HepG2 (cell line): ENCODE measurements around the gene NEK6. TPM values are rescaled to one million over a fixed set of nuclear protein-coding genes. Genes with fewer than 3 reads are reported as not detected.

Experiments
- ARID3A ChIP-seq: IDR thresholded peaks from 2 replicates; pipeline ENCODE4 v1.6.1; 2012; ENCODE audit warnings: low read depth, low read length, improper control_type of control experiment
- HOXA5 ChIP-seq: sonication (generic); formaldehyde crosslinking; IDR thresholded peaks from 2 replicates; pipeline ENCODE4 v1.4.0; 2020; ENCODE audit warnings: missing genetic modification reagents
- NAIF1 ChIP-seq: sonication (generic); formaldehyde crosslinking; IDR thresholded peaks from 2 replicates; pipeline ENCODE4 v1.5.0; 2020; ENCODE audit warnings: mild to moderate bottlenecking, missing genetic modification reagents, borderline replicate concordance
- NFATC3 ChIP-seq: sonication (generic); formaldehyde crosslinking; IDR thresholded peaks from 2 replicates; pipeline ENCODE4 v1.5.1; 2020; ENCODE audit warnings: mild to moderate bottlenecking, missing genetic modification reagents
- PCBP1 ChIP-seq: fragments of 200-400 bp; formaldehyde crosslinking; IDR thresholded peaks from 2 replicates; pipeline ENCODE4 v1.6.1; 2017; ENCODE audit warnings: mild to moderate bottlenecking, low read depth, low read length, borderline replicate concordance
- POLR2AphosphoS2 ChIP-seq: IDR thresholded peaks from 2 replicates; pipeline ENCODE4 v1.6.1; 2011; ENCODE audit warnings: low read depth, low read length, improper control_type of control experiment
- STAT6 ChIP-seq: sonication (generic); formaldehyde crosslinking; IDR thresholded peaks from 2 replicates; pipeline ENCODE4 v1.4.0; 2020; ENCODE audit warnings: missing genetic modification reagents, mild to moderate bottlenecking, borderline replicate concordance
- TEF ChIP-seq: sonication (generic); formaldehyde crosslinking; IDR thresholded peaks from 2 replicates; pipeline ENCODE4 v1.5.0; 2020; ENCODE audit warnings: missing genetic modification reagents
- TERF1 ChIP-seq: sonication (generic); formaldehyde crosslinking; IDR thresholded peaks from 2 replicates; pipeline ENCODE4 v1.8.0; 2022; ENCODE audit warnings: mild to moderate bottlenecking, missing genetic modification reagents, moderate library complexity
- THAP9 ChIP-seq: sonication (generic); formaldehyde crosslinking; IDR thresholded peaks from 2 replicates; pipeline ENCODE4; 2020; ENCODE audit warnings: missing genetic modification reagents, mild to moderate bottlenecking, borderline replicate concordance
- ZNF225 ChIP-seq: sonication (generic); formaldehyde crosslinking; IDR thresholded peaks from 2 replicates; pipeline ENCODE4 v1.4.0; 2020; ENCODE audit warnings: mild to moderate bottlenecking, missing genetic modification reagents
- ZNF460 ChIP-seq: sonication (generic); formaldehyde crosslinking; IDR thresholded peaks from 2 replicates; pipeline ENCODE4 v1.5.1; 2020; ENCODE audit warnings: missing genetic modification reagents, mild to moderate bottlenecking, borderline replicate concordance
- ZNF597 ChIP-seq: sonication (generic); formaldehyde crosslinking; IDR thresholded peaks from 2 replicates; pipeline ENCODE4 v1.5.0; 2020; ENCODE audit warnings: missing genetic modification reagents
- ZNF737 ChIP-seq: sonication (generic); formaldehyde crosslinking; IDR thresholded peaks from 2 replicates; pipeline ENCODE4 v1.5.0; 2020; ENCODE audit warnings: missing genetic modification reagents, mild to moderate bottlenecking, borderline replicate concordance
- ZNF770 ChIP-seq: sonication (generic); formaldehyde crosslinking; IDR thresholded peaks from 2 replicates; pipeline ENCODE4 v1.5.0; 2020; ENCODE audit warnings: mild to moderate bottlenecking, missing genetic modification reagents
- ZNF891 ChIP-seq: sonication (generic); formaldehyde crosslinking; IDR thresholded peaks from 2 replicates; pipeline ENCODE4 v1.5.0; 2020; ENCODE audit warnings: mild to moderate bottlenecking, missing genetic modification reagents
- polyA plus RNA-seq, 8 experiments: library from polyadenylated mRNA; depleted of rRNA in 3 of 8; stranded (reverse) in 7 of 8; unstranded in 1 of 8; fragments of >200 nt; fragmentation: Illumina TruSeq in 4 of 8; extraction: Trizol in 4 of 8; gene quantifications; 2 replicates each; pipeline versions ENCODE4 v1.2.1 to v1.2.3, GENCODE V29; 2011 to 2016; ENCODE audit warnings: low read depth in 4 of 8, missing spikeins in 1 of 8, mixed read lengths in 1 of 8; ENCODE audit not compliant: insufficient read depth in 1 of 8
- total RNA-seq, 5 experiments: library from RNA; depleted of rRNA; stranded (reverse); fragments of >200 nt; fragmentation: Illumina TruSeq; extraction: Trizol; gene quantifications; 2 replicates each; pipeline ENCODE4 v1.2.3, GENCODE V29; 2016; ENCODE audit warnings: low read depth in 1 of 5

Gene NEK6
- total and polyA plus RNA-seq, 2 of the 13 experiments (the other 11 are each of a cell fraction or from before 2014, with no cell fraction given), result 30.4 to 119 TPM

GRCh38 chr9:124263800-124264426, 6.2 kb downstream of the NEK6 start (continued):
- TF ChIP-seq ZNF460 (CRISPR knock-in tag) (no peak), ARID3A (no peak), NFATC3 (no peak), ZNF737 (no peak), TEF (CRISPR knock-in tag) (no peak), THAP9 (CRISPR knock-in tag) (no peak), ZNF770 (no peak; the same call in 1 of the 2 replicates), PCBP1 (no peak), POLR2AphosphoS2 (no peak), NAIF1 (CRISPR knock-in tag) (no peak), HOXA5 (CRISPR knock-in tag) (no peak), TERF1 (no peak), ZNF891 (CRISPR knock-in tag) (no peak), STAT6 (CRISPR knock-in tag) (no peak), ZNF597 (no peak), ZNF225 (no peak)
